ENCODE results near the gene ITPKB. TPM values are rescaled to one million over a fixed set of nuclear protein-coding genes. Genes with fewer than 3 reads are reported as not detected.

ITPKB gene
- total and polyA plus RNA-seq, 4 donors = 2.1 to 31.8 (median 11.7) TPM

GRCh38 chr1:226680653-226681052 lies 58.4 kb downstream of the ITPKB start:
- peak overlapping the region in 1 of 2 donors; percentile 12 for H3K4me3 ChIP-seq (ENCODE audit: low read length in 2 of 2)
- 43 to 48% methylated on average over 5 of the region's 5 CpGs for WGBS, 2 donors
- no peak for DNase-seq
- H3K36me3 ChIP-seq (ENCODE audit: control insufficient read depth in 1 of 2, insufficient read depth in 2 of 2, low read length in 1 of 2) = no peaks in the 10 kb centered on the region
- no peaks in the 10 kb centered on the region for H3K27me3 ChIP-seq (ENCODE audit: control insufficient read depth in 1 of 2, insufficient read depth in 2 of 2, low read length in 1 of 2)
- peaks cover 6 to 8% of the 10 kb centered on the region in 2 donors for H3K4me1 ChIP-seq (ENCODE audit: control insufficient read depth in 1 of 2, insufficient read depth in 2 of 2, low read length in 2 of 2)
- H3K9me3 ChIP-seq (ENCODE audit: control insufficient read depth, low read length) = no peaks in the 10 kb centered on the region
- intact Hi-C loops (cut with DNase I) = no loop called here
- no peak for ATAC-seq (ENCODE audit: low FRiP score)
- H3K27ac ChIP-seq (ENCODE audit: low read depth in 1 of 2, low read length in 2 of 2) = peak overlapping the region; percentile 73 to 92

GRCh38 chr1:226679853-226680516 lies 59.1 kb downstream of the ITPKB start:
- ATAC-seq (ENCODE audit: low FRiP score) (peak; percentile 92), DNase-seq (peak; percentile 92 to 96)
- Histone ChIP-seq H3K27me3 (ENCODE audit: control insufficient read depth in 1 of 2, insufficient read depth in 2 of 2, low read length in 1 of 2) (no peaks in the 10 kb centered on the region), H3K4me1 (ENCODE audit: control insufficient read depth in 1 of 2, insufficient read depth in 2 of 2, low read length in 2 of 2) (peaks cover 6 to 10% of the 10 kb centered on the region in 2 donors), H3K4me3 (ENCODE audit: low read length in 2 of 2) (peak overlapping the region; percentile 12 to 28), H3K36me3 (ENCODE audit: control insufficient read depth in 1 of 2, insufficient read depth in 2 of 2, low read length in 1 of 2) (no peaks in the 10 kb centered on the region), H3K9me3 (ENCODE audit: control insufficient read depth, low read length) (no peaks in the 10 kb centered on the region), H3K27ac (ENCODE audit: low read depth in 1 of 2, low read length in 2 of 2) (peak overlapping the region; percentile 73 to 92)
- intact Hi-C loops (cut with DNase I) = no loop called here
- WGBS, 2 donors = 0 to 1% methylated on average over 22 of the region's 22 CpGs

- Histone ChIP-seq H3K4me1 (ENCODE audit: control insufficient read depth in 1 of 2, insufficient read depth in 2 of 2, low read length in 2 of 2) (peaks cover 6 to 10% of the 10 kb centered on the region in 2 donors), H3K36me3 (ENCODE audit: control insufficient read depth in 1 of 2, insufficient read depth in 2 of 2, low read length in 1 of 2) (no peaks in the 10 kb centered on the region), H3K27me3 (ENCODE audit: control insufficient read depth in 1 of 2, insufficient read depth in 2 of 2, low read length in 1 of 2) (no peaks in the 10 kb centered on the region), H3K4me3 (ENCODE audit: low read length in 2 of 2) (no peak overlapping the region), H3K9me3 (ENCODE audit: control insufficient read depth, low read length) (no peaks in the 10 kb centered on the region), H3K27ac (ENCODE audit: low read depth in 1 of 2, low read length in 2 of 2) (peak overlapping the region; percentile 20 to 29)
- intact Hi-C loops (cut with DNase I) = no loop called here
- DNase-seq (no peak), ATAC-seq (ENCODE audit: low FRiP score) (no peak)
- 10 to 16% methylated on average over 2 of the region's 2 CpGs for WGBS, 2 donors
These were observed 59.8 kb downstream of the ITPKB start for GRCh38 chr1:226679262-226679661.

GRCh38 chr1:226678701-226679100 lies 60.4 kb downstream of the ITPKB start:
- Histone ChIP-seq H3K9me3 (ENCODE audit: control insufficient read depth, low read length) (no peaks in the 10 kb centered on the region), H3K27me3 (ENCODE audit: control insufficient read depth in 1 of 2, insufficient read depth in 2 of 2, low read length in 1 of 2) (no peaks in the 10 kb centered on the region), H3K27ac (ENCODE audit: low read depth in 1 of 2, low read length in 2 of 2) (peak overlapping the region in 1 of 2 donors; percentile 43), H3K4me3 (ENCODE audit: low read length in 2 of 2) (no peak overlapping the region), H3K36me3 (ENCODE audit: control insufficient read depth in 1 of 2, insufficient read depth in 2 of 2, low read length in 1 of 2) (no peaks in the 10 kb centered on the region), H3K4me1 (ENCODE audit: control insufficient read depth in 1 of 2, insufficient read depth in 2 of 2, low read length in 2 of 2) (peaks cover 6 to 10% of the 10 kb centered on the region in 2 donors)
- WGBS, 2 donors = 90 to 91% methylated on average over 8 of the region's 8 CpGs
- intact Hi-C loops (cut with DNase I) = no loop called here
- DNase-seq (no peak), ATAC-seq (ENCODE audit: low FRiP score) (no peak)

GRCh38 chr1:226678251-226678650 lies 60.8 kb downstream of the ITPKB start:
- ATAC-seq (ENCODE audit: low FRiP score) = no peak
- 84 to 89% methylated on average over 2 of the region's 2 CpGs for WGBS, 2 donors
- no peak overlapping the region for H3K4me3 ChIP-seq (ENCODE audit: low read length in 2 of 2)
- H3K4me1 ChIP-seq (ENCODE audit: control insufficient read depth in 1 of 2, insufficient read depth in 2 of 2, low read length in 2 of 2) = peaks cover 6 to 10% of the 10 kb centered on the region in 2 donors
- no peaks in the 10 kb centered on the region for H3K9me3 ChIP-seq (ENCODE audit: control insufficient read depth, low read length)
- no peaks in the 10 kb centered on the region for H3K27me3 ChIP-seq (ENCODE audit: control insufficient read depth in 1 of 2, insufficient read depth in 2 of 2, low read length in 1 of 2)
- no peak for DNase-seq
- intact Hi-C loops (cut with DNase I) = no loop called here
- H3K27ac ChIP-seq (ENCODE audit: low read depth in 1 of 2, low read length in 2 of 2) = peak overlapping the region in 1 of 2 donors; percentile 60
- H3K36me3 ChIP-seq (ENCODE audit: control insufficient read depth in 1 of 2, insufficient read depth in 2 of 2, low read length in 1 of 2) = no peaks in the 10 kb centered on the region

GRCh38 chr1:226677027-226678020 lies 61.8 kb downstream of the ITPKB start:
- H3K4me3 ChIP-seq (ENCODE audit: low read length in 2 of 2) = no peak overlapping the region
- 45 to 47% methylated on average over 13 of the region's 13 CpGs for WGBS, 2 donors
- H3K27ac ChIP-seq (ENCODE audit: low read depth in 1 of 2, low read length in 2 of 2) = peak overlapping the region in 1 of 2 donors; percentile 55
- peaks cover 6 to 10% of the 10 kb centered on the region in 2 donors for H3K4me1 ChIP-seq (ENCODE audit: control insufficient read depth in 1 of 2, insufficient read depth in 2 of 2, low read length in 2 of 2)
- H3K9me3 ChIP-seq (ENCODE audit: control insufficient read depth, low read length) = no peaks in the 10 kb centered on the region
- no peaks in the 10 kb centered on the region for H3K36me3 ChIP-seq (ENCODE audit: control insufficient read depth in 1 of 2, insufficient read depth in 2 of 2, low read length in 1 of 2)
- DNase-seq (peak in 1 of 2 donors; percentile 85), ATAC-seq (ENCODE audit: low FRiP score) (peak; percentile 34)
- intact Hi-C loops (cut with DNase I) = no loop called here
- no peaks in the 10 kb centered on the region for H3K27me3 ChIP-seq (ENCODE audit: control insufficient read depth in 1 of 2, insufficient read depth in 2 of 2, low read length in 1 of 2)

- DNase-seq (no peak), ATAC-seq (ENCODE audit: low FRiP score) (no peak)
- Histone ChIP-seq H3K36me3 (ENCODE audit: control insufficient read depth in 1 of 2, insufficient read depth in 2 of 2, low read length in 1 of 2) (no peaks in the 10 kb centered on the region), H3K4me1 (ENCODE audit: control insufficient read depth in 1 of 2, insufficient read depth in 2 of 2, low read length in 2 of 2) (peaks cover 6 to 9% of the 10 kb centered on the region in 2 donors), H3K9me3 (ENCODE audit: control insufficient read depth, low read length) (no peaks in the 10 kb centered on the region), H3K4me3 (ENCODE audit: low read length in 2 of 2) (no peak overlapping the region), H3K27ac (ENCODE audit: low read depth in 1 of 2, low read length in 2 of 2) (peak overlapping the region in 1 of 2 donors; percentile 1), H3K27me3 (ENCODE audit: control insufficient read depth in 1 of 2, insufficient read depth in 2 of 2, low read length in 1 of 2) (no peaks in the 10 kb centered on the region)
- 12% methylated on average over 5 of the region's 5 CpGs for WGBS, 2 donors
- intact Hi-C loops (cut with DNase I) = no loop called here
These were observed 62.7 kb downstream of the ITPKB start for GRCh38 chr1:226676381-226676780.

- no peaks in the 10 kb centered on the region for H3K36me3 ChIP-seq (ENCODE audit: control insufficient read depth in 1 of 2, insufficient read depth in 2 of 2, low read length in 1 of 2)
- H3K4me3 ChIP-seq (ENCODE audit: low read length in 2 of 2) = no peak overlapping the region
- WGBS, 2 donors = 93 to 94% methylated on average over 7 of the region's 7 CpGs
- intact Hi-C loops (cut with DNase I) = no loop called here
- H3K4me1 ChIP-seq (ENCODE audit: control insufficient read depth in 1 of 2, insufficient read depth in 2 of 2, low read length in 2 of 2) = peaks cover 6 to 8% of the 10 kb centered on the region in 2 donors
- no peaks in the 10 kb centered on the region for H3K27me3 ChIP-seq (ENCODE audit: control insufficient read depth in 1 of 2, insufficient read depth in 2 of 2, low read length in 1 of 2)
- peak overlapping the region in 1 of 2 donors; percentile 1 for H3K27ac ChIP-seq (ENCODE audit: low read depth in 1 of 2, low read length in 2 of 2)
- no peaks in the 10 kb centered on the region for H3K9me3 ChIP-seq (ENCODE audit: control insufficient read depth, low read length)
- no peak for DNase-seq
- ATAC-seq (ENCODE audit: low FRiP score) = no peak
These were observed 63.2 kb downstream of the ITPKB start for GRCh38 chr1:226675715-226676357.
